SH-SY5Y (cell line): ENCODE results near the gene ERVK3-1.

ENCODE experiments used
- GATA2 ChIP-seq: IDR thresholded peaks from 2 replicates; pipeline ENCODE4 v1.6.1; 2011; ENCODE audit warnings: mild to moderate bottlenecking, low read depth, low read length
- GATA3 ChIP-seq: IDR thresholded peaks from 2 replicates; pipeline ENCODE4 v1.6.1; 2011; ENCODE audit warnings: low read depth, mild to moderate bottlenecking, low read length, moderate library complexity

GRCh38 chr19:58304748-58305064, 471 bp upstream of the ERVK3-1 start:
- TF ChIP-seq GATA2 = no peak
- no peak for TF ChIP-seq GATA3
